Small intestine (tissue), 7 donors: ENCODE results near the gene TEX101. TPM values are rescaled to one million over a fixed set of nuclear protein-coding genes. Genes with fewer than 3 reads are reported as not detected.

Experiments
- DNase-seq, 2 donors: peaks; one replicate each; pipeline versions ENCODE4 v3.0.0 to v3.0.0-alpha.2; 2013
- FAIRE-seq: peaks from 2 replicates; lab custom pipeline; 2012; peaks lifted over from hg19 to GRCh38; lab: Jason Lieb, UNC
- H3K27ac ChIP-seq, 3 donors: one replicate each; pipeline ENCODE4 v1.5.1; 2013; ENCODE audit warnings: low read length in 2 of 3, mild to moderate bottlenecking in 2 of 3, control low read depth in 1 of 3, inconsistent platforms in 1 of 3, low read depth in 1 of 3, moderate library complexity in 1 of 3
- H3K27me3 ChIP-seq, 3 donors: one replicate each; pipeline ENCODE4 v1.6.1; 2013; ENCODE audit warnings: low read length in 3 of 3, inconsistent platforms in 1 of 3; ENCODE audit not compliant: control insufficient read depth in 3 of 3, insufficient read depth in 3 of 3
- H3K36me3 ChIP-seq, 3 donors: one replicate each; pipeline ENCODE4 v1.6.1; 2013; ENCODE audit warnings: low read length in 3 of 3, inconsistent platforms in 1 of 3, low read depth in 1 of 3, mild to moderate bottlenecking in 1 of 3, moderate library complexity in 1 of 3; ENCODE audit not compliant: control insufficient read depth in 3 of 3, insufficient read depth in 2 of 3
- H3K4me1 ChIP-seq, 3 donors: one replicate each; pipeline ENCODE4 v1.6.1; 2013; ENCODE audit warnings: low read length in 2 of 3, inconsistent platforms in 1 of 3, low read depth in 1 of 3, mild to moderate bottlenecking in 1 of 3, moderate library complexity in 1 of 3; ENCODE audit not compliant: control insufficient read depth in 3 of 3, insufficient read depth in 2 of 3
- H3K4me3 ChIP-seq, 3 donors: one replicate each; pipeline ENCODE4 v1.5.1; 2013; ENCODE audit warnings: low read length in 3 of 3, control low read depth in 1 of 3, inconsistent platforms in 1 of 3, low read depth in 1 of 3, mild to moderate bottlenecking in 1 of 3, moderate library complexity in 1 of 3
- H3K9me3 ChIP-seq, 2 donors: one replicate each; pipeline ENCODE4 v1.6.1; 2013; ENCODE audit warnings: low read depth in 1 of 2, low read length in 1 of 2; ENCODE audit not compliant: control insufficient read depth in 2 of 2, insufficient read depth in 1 of 2
- WGBS, 3 donors: extraction: QIAGEN DNeasy Blood & Tissue Kit; methylation state at CpG; one replicate each; pipeline ENCODE4 v1.1.7; 2013; 5-methylcytosine and 5-hydroxymethylcytosine counted together
- polyA plus RNA-seq, 4 donors: library from polyadenylated mRNA; stranded (reverse) in 3 of 4; unstranded in 1 of 4; fragments of 200-250 nt in 3 of 4; fragments of 120-200 nt in 1 of 4; gene quantifications; one replicate each; pipeline versions ENCODE4 v1.2.1 to v1.2.3, GENCODE V29; 2013
- donor health status: healthy with polysubstance abuse.
- donor health status: control.
- donor health status: control.
- donor health status: Bipolar disorder and iron deficiency.
- donor health status: healthy.

The TEX101 gene
- polyA plus RNA-seq, 4 donors: not detected

GRCh38 chr19:43422689-43423066 lies 8.0 kb downstream of the TEX101 start:
- 92 to 96% (median 95%) methylated on average over 1 of the region's 1 CpG for WGBS, 3 donors
- no peaks in the 10 kb centered on the region for H3K36me3 ChIP-seq
- FAIRE-seq: no peak

DNA sequence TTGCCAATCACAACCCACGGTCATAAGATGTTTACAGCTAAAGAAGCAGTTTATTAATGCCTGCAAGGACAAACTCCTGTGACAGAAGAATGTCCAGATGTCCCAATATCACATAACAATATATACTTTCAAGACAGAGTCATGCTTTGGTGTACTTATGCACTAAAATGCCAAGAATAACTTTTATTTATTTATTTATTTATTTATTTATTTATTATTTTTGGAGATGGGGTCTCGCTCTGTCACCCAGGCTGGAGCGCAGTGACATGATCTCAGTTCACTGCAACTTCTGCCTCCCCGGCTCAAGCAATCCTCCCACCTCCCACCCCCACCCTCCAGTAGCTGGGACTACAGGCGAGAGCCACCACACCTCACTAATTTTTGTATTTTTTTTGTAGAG lies 9.1 kb downstream of the TEX101 start:
- Histone ChIP-seq H3K27ac (no peak overlapping the region), H3K27me3 (no peaks in the 10 kb centered on the region), H3K9me3 (no peaks in the 10 kb centered on the region), H3K4me1 (peaks cover 0 to 4% (median 0%) of the 10 kb centered on the region in 3 donors), H3K36me3 (no peaks in the 10 kb centered on the region), H3K4me3 (no peak overlapping the region)
- no peak for FAIRE-seq
- no peak for DNase-seq
- WGBS, 3 donors: 90 to 93% (median 92%) methylated on average over 5 of the region's 5 CpGs

More at GRCh38 chr19:43422689-43423066, 8.0 kb downstream of the TEX101 start:
- Histone ChIP-seq H3K27me3 (no peaks in the 10 kb centered on the region), H3K4me3 (no peak overlapping the region), H3K27ac (no peak overlapping the region), H3K4me1 (peaks cover 0 to 4% (median 0%) of the 10 kb centered on the region in 3 donors), H3K9me3 (no peaks in the 10 kb centered on the region)
- no peak for DNase-seq

DNA sequence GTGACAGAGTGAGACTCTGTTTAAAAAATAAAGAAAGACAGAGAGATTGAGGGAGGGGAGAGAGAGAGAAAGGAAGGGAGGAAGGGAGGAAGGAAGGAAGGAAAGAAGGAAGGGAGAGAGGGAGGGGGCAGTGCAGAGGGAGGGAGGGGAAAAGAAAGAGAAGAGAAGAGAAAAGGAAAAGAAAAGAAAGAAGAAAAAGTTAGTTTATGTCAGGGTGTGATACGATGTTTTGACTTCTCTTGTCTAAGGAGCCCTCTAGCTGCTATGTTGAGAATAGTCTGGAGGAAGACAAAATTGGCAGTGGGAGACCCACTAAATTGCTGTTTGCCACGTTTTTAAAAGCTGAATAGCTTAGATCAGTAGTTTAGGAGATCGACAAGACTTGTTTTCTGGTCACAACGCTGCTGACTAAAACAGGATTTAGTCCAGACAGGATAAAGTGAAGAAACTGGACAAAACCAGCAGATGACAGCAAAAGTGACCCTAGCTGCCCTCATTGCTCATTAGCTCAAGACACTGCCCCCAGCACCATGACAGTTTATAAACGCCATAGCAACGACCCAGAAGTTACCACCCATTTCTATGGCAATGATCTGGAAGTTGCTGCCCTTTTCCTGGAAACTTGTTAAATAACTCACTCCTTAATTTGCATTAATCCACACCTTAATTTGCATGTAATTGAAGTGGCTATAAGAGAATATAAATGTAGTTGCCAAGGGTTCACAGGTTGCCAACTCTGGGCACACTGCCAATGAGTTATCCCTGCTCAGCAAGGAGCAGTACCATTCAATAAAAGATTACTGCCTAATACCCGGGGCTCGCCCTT lies 11.1 kb downstream of the TEX101 start:
- DNase-seq: peak; percentile 47 to 96
- FAIRE-seq: no peak
- 5 to 21% (median 13%) methylated on average over 8 of the region's 8 CpGs for WGBS, 3 donors
- Histone ChIP-seq H3K27me3 (no peaks in the 10 kb centered on the region), H3K4me1 (peaks cover 0 to 4% (median 4%) of the 10 kb centered on the region in 3 donors), H3K27ac (peak overlapping the region in 2 of 3 donors; percentile 25 to 83), H3K9me3 (no peaks in the 10 kb centered on the region), H3K4me3 (no peak overlapping the region), H3K36me3 (no peaks in the 10 kb centered on the region)

GRCh38 chr19:43429395-43429794 lies 14.7 kb downstream of the TEX101 start:
- FAIRE-seq (no peak), DNase-seq (no peak)
- peaks cover 0 to 4% (median 4%) of the 10 kb centered on the region in 3 donors for H3K4me1 ChIP-seq
- H3K9me3 ChIP-seq: no peaks in the 10 kb centered on the region
- H3K36me3 ChIP-seq: no peaks in the 10 kb centered on the region
- no peak overlapping the region for H3K27ac ChIP-seq
- H3K27me3 ChIP-seq: no peaks in the 10 kb centered on the region
- 90 to 91% (median 91%) methylated on average over 7 of the region's 7 CpGs for WGBS, 3 donors
- H3K4me3 ChIP-seq: no peak overlapping the region

DNA sequence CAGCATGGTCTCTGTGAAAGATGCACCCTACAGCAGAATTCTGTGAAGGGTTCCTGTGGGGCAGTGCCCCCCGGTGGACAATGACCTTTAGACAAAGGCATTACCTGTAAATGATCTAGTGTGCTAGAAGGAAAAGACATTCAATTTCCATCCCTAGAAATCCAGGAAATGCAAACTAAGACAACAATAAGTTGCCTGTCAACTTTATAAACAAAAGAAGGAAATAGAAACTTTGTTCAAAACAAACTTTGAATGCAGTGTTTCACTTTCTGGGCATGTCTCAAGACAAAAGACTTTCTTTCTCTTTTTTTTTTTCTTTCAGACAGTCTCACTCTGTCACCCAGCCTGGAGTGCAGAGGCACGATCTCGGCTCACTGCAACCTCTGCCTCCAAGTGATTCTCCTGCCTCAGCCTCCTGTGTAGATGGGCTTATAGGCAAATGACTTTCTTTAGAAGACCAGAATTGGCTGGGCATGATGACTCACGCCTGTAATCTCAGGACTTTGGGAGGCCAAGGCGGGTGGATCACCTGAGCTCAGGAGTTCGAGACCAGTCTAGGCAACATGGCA lies 15.5 kb downstream of the TEX101 start:
- H3K27me3 ChIP-seq: no peaks in the 10 kb centered on the region
- DNase-seq (peak in 1 of 2 donors; percentile 7), FAIRE-seq (no peak)
- H3K4me1 ChIP-seq: peaks cover 0 to 4% (median 4%) of the 10 kb centered on the region in 3 donors
- 31 to 37% (median 35%) methylated on average over 6 of the region's 6 CpGs for WGBS, 3 donors
- no peak overlapping the region for H3K4me3 ChIP-seq
- no peaks in the 10 kb centered on the region for H3K9me3 ChIP-seq
- H3K36me3 ChIP-seq: no peaks in the 10 kb centered on the region
- peak overlapping the region in 1 of 3 donors; percentile 62 for H3K27ac ChIP-seq

DNA sequence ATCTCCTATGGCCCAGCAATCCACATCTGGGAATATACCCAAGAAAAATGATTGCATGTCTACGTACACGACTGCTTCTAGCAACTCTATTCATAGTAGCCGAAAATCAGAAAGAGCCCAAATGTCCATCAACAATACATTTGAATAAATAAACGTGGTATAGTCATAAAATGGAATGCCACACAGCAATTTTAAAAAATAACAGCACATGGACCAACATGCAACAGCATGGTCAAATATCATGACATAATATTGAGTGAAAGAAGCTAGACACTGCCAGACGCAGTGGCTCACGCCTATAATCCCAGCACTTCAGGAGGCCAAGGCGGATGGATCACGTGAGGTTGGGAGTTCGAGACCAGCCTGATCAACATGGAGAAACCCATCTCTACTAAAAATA lies 16.3 kb downstream of the TEX101 start:
- no peak for FAIRE-seq
- no peaks in the 10 kb centered on the region for H3K36me3 ChIP-seq
- H3K27ac ChIP-seq: no peak overlapping the region
- peaks cover 0 to 4% (median under 1%) of the 10 kb centered on the region in 3 donors for H3K4me1 ChIP-seq
- WGBS, 3 donors: 86 to 90% (median 89%) methylated on average over 9 of the region's 9 CpGs
- no peaks in the 10 kb centered on the region for H3K9me3 ChIP-seq
- no peaks in the 10 kb centered on the region for H3K27me3 ChIP-seq
- H3K4me3 ChIP-seq: no peak overlapping the region
- DNase-seq: no peak

GRCh38 chr19:43433358-43433673 lies 18.6 kb downstream of the TEX101 start:
- Histone ChIP-seq H3K9me3 (no peaks in the 10 kb centered on the region), H3K27me3 (no peaks in the 10 kb centered on the region), H3K4me1 (peaks cover 0 to 4% (median under 1%) of the 10 kb centered on the region in 3 donors), H3K27ac (no peak overlapping the region), H3K36me3 (no peaks in the 10 kb centered on the region), H3K4me3 (no peak overlapping the region)
- 89 to 96% (median 96%) methylated on average over 2 of the region's 2 CpGs for WGBS, 3 donors
- DNase-seq (no peak), FAIRE-seq (no peak)

GRCh38 chr19:43433689-43434088 lies 19.0 kb downstream of the TEX101 start:
- Histone ChIP-seq H3K36me3 (no peaks in the 10 kb centered on the region), H3K9me3 (no peaks in the 10 kb centered on the region), H3K4me1 (peaks cover 0 to 7% (median 4%) of the 10 kb centered on the region in 3 donors), H3K4me3 (no peak overlapping the region), H3K27me3 (no peaks in the 10 kb centered on the region), H3K27ac (no peak overlapping the region)
- FAIRE-seq (no peak), DNase-seq (no peak)
- 91 to 97% (median 93%) methylated on average over 6 of the region's 6 CpGs for WGBS, 3 donors
